Muscle of leg (tissue), 16 donors: ENCODE measurements around the gene KLF3. TPM values are rescaled to one million over a fixed set of nuclear protein-coding genes. Genes with fewer than 3 reads are reported as not detected.

Experiments
- DNase-seq: peaks from one replicate; pipeline ENCODE4 v3.0.0; 2013
- H3K27ac ChIP-seq: one replicate; pipeline ENCODE4 v1.5.1; 2013; ENCODE audit warnings: mild to moderate bottlenecking, low read length, control low read depth
- H3K27me3 ChIP-seq: one replicate; pipeline ENCODE4 v1.6.1; 2013; ENCODE audit warnings: low read length; ENCODE audit not compliant: control insufficient read depth, insufficient read depth
- H3K36me3 ChIP-seq: one replicate; pipeline ENCODE4 v1.6.1; 2013; ENCODE audit warnings: low read length; ENCODE audit not compliant: control insufficient read depth, insufficient read depth
- H3K4me1 ChIP-seq: one replicate; pipeline ENCODE4 v1.6.1; 2013; ENCODE audit warnings: low read length; ENCODE audit not compliant: control insufficient read depth, insufficient read depth
- H3K4me3 ChIP-seq: one replicate; pipeline ENCODE4 v1.5.1; 2013; ENCODE audit warnings: low read length, control low read depth
- H3K9me3 ChIP-seq: replicated peaks from 2 replicates; pipeline ENCODE4 v1.6.1; 2013; ENCODE audit warnings: low read depth, low read length; ENCODE audit not compliant: control insufficient read depth
- WGBS: methylation state at CpG from one replicate; pipeline ENCODE4 v1.1.5; 2013; ENCODE audit warnings: missing lambda C conversion rate; ENCODE audit not compliant: insufficient coverage; 5-methylcytosine and 5-hydroxymethylcytosine counted together
- long read RNA-seq, 11 donors: transcript quantifications; one replicate each; lab custom pipeline, GENCODE V29; 2026
- polyA plus RNA-seq, 8 donors: library from polyadenylated mRNA; unstranded; fragments of 120-200 nt; gene quantifications; one replicate each; pipeline versions ENCODE4 v1.2.1 to v1.2.3, GENCODE V29; 2013; ENCODE audit warnings: inconsistent platforms in 1 of 8, low replicate concordance in 1 of 8; ENCODE audit not compliant: insufficient read length in 8 of 8, insufficient read depth in 1 of 8
- total RNA-seq: library from RNA; stranded (reverse); fragments of 120-200 nt; gene quantifications from one replicate; pipeline ENCODE4 v1.2.4, GENCODE V29; 2013

KLF3 gene
- total RNA-seq, result 18.5 TPM
- 10 to 100 TPM; 25.4 to 43.2 (median 33.1) TPM for polyA plus RNA-seq
- long read RNA-seq, donor 1, full-length matches to known transcripts, result 3 of 3 reads
- long read RNA-seq, donor 1, partial matches to known transcripts, result 0 of 3 reads
- long read RNA-seq, donor 1, other reads (novel, unspliced or antisense), result 0 of 3 reads
- long read RNA-seq, donor 2, full-length matches to known transcripts, result 2 of 2 reads
- long read RNA-seq, donor 2, partial matches to known transcripts, result 0 of 2 reads
- long read RNA-seq, donor 2, other reads (novel, unspliced or antisense), result 0 of 2 reads
- long read RNA-seq, donor 3, full-length matches to known transcripts, result 11 of 16 reads
- long read RNA-seq, donor 3, partial matches to known transcripts, result 5 of 16 reads
- long read RNA-seq, donor 3, other reads (novel, unspliced or antisense), result 0 of 16 reads
- long read RNA-seq, donor 4, full-length matches to known transcripts, result 4 of 11 reads
- long read RNA-seq, donor 4, partial matches to known transcripts, result 7 of 11 reads
- long read RNA-seq, donor 4, other reads (novel, unspliced or antisense), result 0 of 11 reads
- long read RNA-seq, donor 5, full-length matches to known transcripts, result 17 of 40 reads
- long read RNA-seq, donor 5, partial matches to known transcripts, result 23 of 40 reads
- long read RNA-seq, donor 5, other reads (novel, unspliced or antisense), result 0 of 40 reads
- long read RNA-seq, donor 6, full-length matches to known transcripts, result 8 of 19 reads
- long read RNA-seq, donor 6, partial matches to known transcripts, result 11 of 19 reads
- long read RNA-seq, donor 6, other reads (novel, unspliced or antisense), result 0 of 19 reads
- long read RNA-seq, donor 7, full-length matches to known transcripts, result 3 of 28 reads
- long read RNA-seq, donor 7, partial matches to known transcripts, result 25 of 28 reads
- long read RNA-seq, donor 7, other reads (novel, unspliced or antisense), result 0 of 28 reads
- long read RNA-seq, donor 8, full-length matches to known transcripts, result 6 of 14 reads
- long read RNA-seq, donor 8, partial matches to known transcripts, result 8 of 14 reads
- long read RNA-seq, donor 8, other reads (novel, unspliced or antisense), result 0 of 14 reads
- long read RNA-seq, donor 9, full-length matches to known transcripts, result 7 of 7 reads
- long read RNA-seq, donor 9, partial matches to known transcripts, result 0 of 7 reads
- long read RNA-seq, donor 9, other reads (novel, unspliced or antisense), result 0 of 7 reads
- long read RNA-seq, donor 10, full-length matches to known transcripts, result 20 of 28 reads
- long read RNA-seq, donor 10, partial matches to known transcripts, result 8 of 28 reads
- long read RNA-seq, donor 10, other reads (novel, unspliced or antisense), result 0 of 28 reads
- long read RNA-seq, donor 11, full-length matches to known transcripts, result 8 of 14 reads
- long read RNA-seq, donor 11, partial matches to known transcripts, result 6 of 14 reads
- long read RNA-seq, donor 11, other reads (novel, unspliced or antisense), result 0 of 14 reads

- H3K9me3 ChIP-seq, result no peaks in the 10 kb centered on the region
- no peaks in the 10 kb centered on the region for H3K27me3 ChIP-seq
- under 1% methylated on average over 84 of the region's 110 CpGs for WGBS
- H3K4me1 ChIP-seq, result peaks cover 24% of the 10 kb centered on the region
- peak; percentile 96 for DNase-seq
- H3K4me3 ChIP-seq, result peak within 1 kb of the TSS; percentile 83
- peak within 1 kb of the TSS; percentile 99 for H3K27ac ChIP-seq
- peaks cover 2% of the 10 kb centered on the region for H3K36me3 ChIP-seq
Measured at GRCh38 chr4:38663801-38664705, at the start of gene KLF3. TSS of gene KLF3 (plus strand) at chr4:38664199. CDS start at chr4:38680626, 16,427 bp downstream.

- peak; percentile 34 for DNase-seq
- no CpG with 5 or more reads among the region's 4 CpGs for WGBS
- Histone ChIP-seq H3K9me3 (no peaks in the 10 kb centered on the region), H3K27ac (peak overlapping the region; percentile 10), H3K36me3 (no peaks in the 10 kb centered on the region), H3K27me3 (no peaks in the 10 kb centered on the region), H3K4me3 (no peak overlapping the region), H3K4me1 (peaks cover 8% of the 10 kb centered on the region)
Measured at GRCh38 chr4:38614231-38614630, 49.8 kb upstream of the KLF3 start.

GRCh38 chr4:38615847-38616246 lies 48.2 kb upstream of the KLF3 start:
- no peak overlapping the region for H3K4me3 ChIP-seq
- no peak for DNase-seq
- peaks cover 8% of the 10 kb centered on the region for H3K4me1 ChIP-seq
- no peaks in the 10 kb centered on the region for H3K9me3 ChIP-seq
- 97% methylated on average over 5 of the region's 5 CpGs for whole genome bisulfite sequencing
- H3K27me3 ChIP-seq, result no peaks in the 10 kb centered on the region
- no peak overlapping the region for H3K27ac ChIP-seq
- no peaks in the 10 kb centered on the region for H3K36me3 ChIP-seq

DNA sequence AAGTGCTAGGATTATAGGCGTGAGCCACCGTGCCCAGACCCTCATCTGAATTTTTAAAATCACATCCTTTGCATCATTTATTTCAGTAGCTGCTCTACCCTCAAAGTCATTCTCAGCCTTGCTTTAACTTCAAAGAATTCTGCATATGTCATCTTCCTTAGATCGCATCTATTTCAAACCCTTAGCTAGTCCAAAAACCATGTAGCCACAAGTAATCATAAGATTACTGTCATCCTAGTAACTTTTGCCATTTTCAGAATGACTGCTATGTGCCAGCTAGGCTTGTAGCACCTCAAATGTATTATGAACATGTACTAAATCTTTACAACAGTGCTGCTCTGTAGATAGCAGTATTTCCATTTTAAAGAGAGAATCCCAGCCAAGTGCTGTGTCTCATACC lies 45.5 kb upstream of the KLF3 start:
- Histone ChIP-seq H3K4me3 (no peak overlapping the region), H3K4me1 (peaks cover 5% of the 10 kb centered on the region), H3K36me3 (no peaks in the 10 kb centered on the region), H3K9me3 (no peaks in the 10 kb centered on the region), H3K27me3 (no peaks in the 10 kb centered on the region), H3K27ac (no peak overlapping the region)
- no peak for DNase-seq
- WGBS, result 90% methylated on average over 3 of the region's 3 CpGs

DNA sequence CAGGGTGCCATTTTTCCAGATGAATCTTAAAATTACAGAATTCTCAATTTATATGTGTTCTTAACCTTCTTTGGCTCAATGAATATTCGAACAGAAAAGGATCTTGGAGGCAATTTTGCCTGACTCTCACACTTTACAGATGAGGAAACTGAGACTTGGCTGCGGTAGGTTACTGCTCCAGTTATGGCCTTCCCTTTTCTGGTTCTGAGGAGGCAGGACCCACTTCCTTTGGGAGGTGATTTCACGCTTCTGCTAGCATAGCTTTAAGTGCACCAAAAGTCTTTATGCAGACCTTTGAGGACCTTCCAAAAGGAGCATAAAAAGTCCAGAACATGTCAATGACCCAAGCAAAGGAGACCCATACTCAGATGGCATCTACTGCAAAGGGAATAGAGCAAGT lies 44.7 kb upstream of the KLF3 start:
- no peaks in the 10 kb centered on the region for H3K36me3 ChIP-seq
- no peaks in the 10 kb centered on the region for H3K4me1 ChIP-seq
- 100% methylated on average over 2 of the region's 3 CpGs for WGBS
- no peaks in the 10 kb centered on the region for H3K27me3 ChIP-seq
- DNase-seq, result no peak
- no peak overlapping the region for H3K27ac ChIP-seq
- no peak overlapping the region for H3K4me3 ChIP-seq
- no peaks in the 10 kb centered on the region for H3K9me3 ChIP-seq

DNA sequence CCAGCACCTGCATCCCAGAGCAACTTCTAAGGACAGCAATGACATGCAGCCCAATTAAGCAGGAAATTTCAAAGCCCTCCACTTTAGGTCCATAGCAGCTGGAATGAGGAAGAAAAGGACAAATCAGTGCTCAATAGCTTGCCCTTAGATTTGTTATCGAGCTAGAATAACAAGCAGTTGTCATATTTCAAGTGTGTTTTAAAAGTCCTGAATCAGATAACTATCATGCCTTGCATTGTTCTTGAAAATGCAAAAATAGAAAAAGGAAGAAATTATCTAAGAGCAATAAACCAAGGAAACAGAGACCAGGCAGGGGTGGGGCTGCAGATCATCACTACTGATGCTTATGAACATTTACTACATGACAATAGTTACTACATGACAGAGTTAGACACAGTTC lies 43.9 kb upstream of the KLF3 start:
- no peaks in the 10 kb centered on the region for H3K36me3 ChIP-seq
- no peaks in the 10 kb centered on the region for H3K4me1 ChIP-seq
- no peaks in the 10 kb centered on the region for H3K9me3 ChIP-seq
- no CpG with 5 or more reads among the region's 1 CpG for WGBS
- H3K27ac ChIP-seq, result no peak overlapping the region
- no peak for DNase-seq
- H3K27me3 ChIP-seq, result no peaks in the 10 kb centered on the region
- no peak overlapping the region for H3K4me3 ChIP-seq

- H3K27ac ChIP-seq, result no peak overlapping the region
- no CpG with 5 or more reads among the region's 2 CpGs for WGBS
- H3K27me3 ChIP-seq, result no peaks in the 10 kb centered on the region
- no peaks in the 10 kb centered on the region for H3K36me3 ChIP-seq
- no peak overlapping the region for H3K4me3 ChIP-seq
- no peak for DNase-seq
- no peaks in the 10 kb centered on the region for H3K9me3 ChIP-seq
- no peaks in the 10 kb centered on the region for H3K4me1 ChIP-seq
Measured at GRCh38 chr4:38620527-38621027, 43.4 kb upstream of the KLF3 start.

DNA sequence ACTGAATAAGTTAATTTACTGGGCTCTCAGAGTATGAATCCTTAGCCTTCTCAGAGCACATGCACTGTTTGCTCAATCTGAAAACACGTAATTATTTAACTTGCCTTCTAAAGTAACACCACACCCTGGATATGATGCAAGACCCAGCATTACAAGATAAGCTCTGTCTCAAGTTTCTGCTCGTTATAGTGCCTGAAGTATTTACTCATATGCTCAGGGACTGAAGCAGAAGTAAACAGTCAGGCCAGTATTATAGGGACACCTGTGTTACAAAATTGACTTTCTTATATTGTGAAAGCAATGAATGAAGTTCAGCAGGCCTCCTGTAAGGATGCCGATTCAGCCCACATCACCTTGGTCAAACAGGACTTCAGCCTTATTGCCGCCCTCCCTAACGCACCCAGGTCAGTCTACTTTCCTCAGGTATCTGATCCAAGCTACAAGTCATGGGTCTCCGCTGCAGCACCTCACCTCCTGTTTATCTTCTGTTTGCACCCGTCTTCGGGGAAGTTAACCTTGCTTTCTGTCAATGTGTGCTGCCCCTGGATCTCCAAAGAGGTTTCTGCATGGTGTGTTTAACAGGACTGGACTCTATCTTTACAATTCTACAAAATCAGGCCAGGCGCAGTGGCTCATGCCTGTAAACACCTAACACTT lies 42.8 kb upstream of the KLF3 start:
- H3K9me3 ChIP-seq, result no peaks in the 10 kb centered on the region
- no peaks in the 10 kb centered on the region for H3K27me3 ChIP-seq
- H3K4me1 ChIP-seq, result no peaks in the 10 kb centered on the region
- 88% methylated on average over 7 of the region's 9 CpGs for WGBS
- no peak overlapping the region for H3K27ac ChIP-seq
- peak; percentile 22 for DNase-seq
- no peaks in the 10 kb centered on the region for H3K36me3 ChIP-seq
- no peak overlapping the region for H3K4me3 ChIP-seq
